ENCODE data around the gene PGD.

The PGD gene

DNA sequence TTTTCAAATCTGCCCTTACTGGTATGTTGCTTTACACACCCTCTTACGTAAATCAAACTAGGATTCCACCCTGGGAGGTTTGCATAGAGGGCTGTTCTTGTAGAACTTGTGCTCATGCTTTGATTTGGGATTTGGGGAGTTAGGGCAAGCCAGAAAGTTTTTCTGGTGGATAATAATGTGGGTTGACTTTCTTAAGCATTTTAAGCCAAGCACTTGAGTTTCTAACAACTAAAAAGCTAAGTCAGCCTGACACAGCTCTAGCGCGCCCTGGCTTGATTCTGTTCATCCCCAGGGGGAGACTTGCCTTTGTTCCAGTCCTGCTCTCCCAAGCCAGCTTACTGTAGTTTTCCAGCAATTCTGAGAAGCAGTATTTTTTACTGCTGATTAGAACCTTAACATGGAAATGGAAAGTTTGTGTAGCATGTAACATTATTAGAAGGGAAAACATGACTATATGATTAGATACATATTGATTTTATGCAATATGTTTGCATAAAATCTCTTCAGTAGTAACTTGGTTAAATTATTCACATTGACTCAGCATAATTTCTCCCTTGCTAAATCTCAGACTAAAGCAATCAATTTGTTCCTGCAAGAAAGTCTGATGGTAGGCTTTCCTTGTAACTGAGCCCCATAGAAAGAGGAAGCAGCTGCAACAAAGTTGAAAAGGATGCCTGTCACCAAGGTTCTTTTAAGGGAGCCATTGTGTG lies 11.0 kb upstream of the PGD start:
- Histone ChIP-seq H3K9me3 (no peaks in the 10 kb centered on the region), H3K4me1 (peaks cover 0 to 13% (median 9%) of the 10 kb centered on the region in 4 donors), H3K36me3 (no peaks in the 10 kb centered on the region), H3K27me3 (no peaks in the 10 kb centered on the region), H3K27ac (peak overlapping the region; percentile 16 to 63), H3K4me3 (peak overlapping the region in 1 of 2 donors; percentile 17)
- intact Hi-C loops (cut with DNase I; ENCODE audit: low total_unique reads) = no loop called here
- TF ChIP-seq, protein P1, sequence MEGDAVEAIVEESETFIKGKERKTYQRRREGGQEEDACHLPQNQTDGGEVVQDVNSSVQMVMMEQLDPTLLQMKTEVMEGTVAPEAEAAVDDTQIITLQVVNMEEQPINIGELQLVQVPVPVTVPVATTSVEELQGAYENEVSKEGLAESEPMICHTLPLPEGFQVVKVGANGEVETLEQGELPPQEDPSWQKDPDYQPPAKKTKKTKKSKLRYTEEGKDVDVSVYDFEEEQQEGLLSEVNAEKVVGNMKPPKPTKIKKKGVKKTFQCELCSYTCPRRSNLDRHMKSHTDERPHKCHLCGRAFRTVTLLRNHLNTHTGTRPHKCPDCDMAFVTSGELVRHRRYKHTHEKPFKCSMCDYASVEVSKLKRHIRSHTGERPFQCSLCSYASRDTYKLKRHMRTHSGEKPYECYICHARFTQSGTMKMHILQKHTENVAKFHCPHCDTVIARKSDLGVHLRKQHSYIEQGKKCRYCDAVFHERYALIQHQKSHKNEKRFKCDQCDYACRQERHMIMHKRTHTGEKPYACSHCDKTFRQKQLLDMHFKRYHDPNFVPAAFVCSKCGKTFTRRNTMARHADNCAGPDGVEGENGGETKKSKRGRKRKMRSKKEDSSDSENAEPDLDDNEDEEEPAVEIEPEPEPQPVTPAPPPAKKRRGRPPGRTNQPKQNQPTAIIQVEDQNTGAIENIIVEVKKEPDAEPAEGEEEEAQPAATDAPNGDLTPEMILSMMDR (IDR thresholded peaks at IDR 0.05) = no peak
- peak; percentile 34 to 70 for DNase-seq

- Histone ChIP-seq H3K27me3 (no peaks in the 10 kb centered on the region), H3K36me3 (no peaks in the 10 kb centered on the region), H3K4me3 (no peak overlapping the region), H3K27ac (peak overlapping the region in 1 of 2 donors; percentile 63), H3K9me3 (no peaks in the 10 kb centered on the region), H3K4me1 (peaks cover 0 to 13% (median 9%) of the 10 kb centered on the region in 4 donors)
- TF ChIP-seq, protein P1 (IDR thresholded peaks at IDR 0.05) = no peak
- intact Hi-C loops (cut with DNase I; ENCODE audit: low total_unique reads) = no loop called here
- no peak for DNase-seq
Measured at GRCh38 chr1:10388387-10388715, 10.5 kb upstream of the PGD start.

DNA sequence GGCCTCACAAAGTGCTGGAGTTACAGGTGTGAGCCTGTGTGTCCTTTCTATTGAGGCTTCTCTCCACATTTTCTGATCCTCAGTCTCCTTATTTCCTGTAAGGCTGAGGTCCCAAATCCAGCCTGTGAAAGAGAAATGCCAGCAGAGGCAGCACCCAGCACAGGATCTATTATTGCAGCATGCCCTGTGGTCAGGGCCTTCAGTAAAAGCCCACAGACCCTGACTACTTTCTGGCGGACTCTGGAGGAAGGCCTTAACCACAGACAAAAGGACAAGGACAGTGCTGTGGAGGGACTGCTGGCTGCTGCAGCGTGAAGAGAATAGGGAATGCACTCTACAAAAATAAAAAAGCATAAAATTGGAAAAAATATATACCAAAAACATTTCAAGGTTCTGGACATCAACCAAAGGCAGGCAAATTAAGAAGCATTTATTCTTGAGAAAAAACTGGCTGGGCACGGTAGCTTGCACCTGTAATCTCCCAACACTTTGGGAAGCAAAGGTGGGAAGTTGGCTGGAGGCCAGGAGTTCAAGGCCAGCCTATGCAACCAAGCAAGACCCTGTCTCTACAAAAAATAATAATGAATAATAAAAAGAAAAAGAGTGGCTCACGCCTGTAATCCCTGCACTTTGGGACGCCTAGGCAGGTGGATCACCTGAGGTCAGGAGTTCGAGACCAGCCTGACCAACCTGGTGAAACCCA lies 9.4 kb upstream of the PGD start:
- TF ChIP-seq, protein P1 (IDR thresholded peaks at IDR 0.05) = no peak
- no peak overlapping the region for H3K27ac ChIP-seq

GRCh38 chr1:10396870-10397269 lies 2.0 kb upstream of the PGD start:
- Histone ChIP-seq H3K4me1 (peaks cover 0 to 15% (median 11%) of the 10 kb centered on the region in 4 donors), H3K27me3 (no peaks in the 10 kb centered on the region), H3K9me3 (no peaks in the 10 kb centered on the region), H3K4me3 (no peak overlapping the region), H3K27ac (no peak overlapping the region), H3K36me3 (no peaks in the 10 kb centered on the region)
- intact Hi-C loops (cut with DNase I; ENCODE audit: low total_unique reads) = no loop called here
- DNase-seq = no peak
- TF ChIP-seq, protein P1 (IDR thresholded peaks at IDR 0.05) = no peak

More for the DNA sequence above, 9.4 kb upstream of the PGD start:
- Histone ChIP-seq H3K36me3 (no peaks in the 10 kb centered on the region), H3K27me3 (no peaks in the 10 kb centered on the region), H3K4me3 (no peak overlapping the region), H3K4me1 (peaks cover 0 to 13% (median 9%) of the 10 kb centered on the region in 4 donors), H3K9me3 (no peaks in the 10 kb centered on the region)
- intact Hi-C loops (cut with DNase I; ENCODE audit: low total_unique reads) = no loop called here
- DNase-seq = no peak

DNA sequence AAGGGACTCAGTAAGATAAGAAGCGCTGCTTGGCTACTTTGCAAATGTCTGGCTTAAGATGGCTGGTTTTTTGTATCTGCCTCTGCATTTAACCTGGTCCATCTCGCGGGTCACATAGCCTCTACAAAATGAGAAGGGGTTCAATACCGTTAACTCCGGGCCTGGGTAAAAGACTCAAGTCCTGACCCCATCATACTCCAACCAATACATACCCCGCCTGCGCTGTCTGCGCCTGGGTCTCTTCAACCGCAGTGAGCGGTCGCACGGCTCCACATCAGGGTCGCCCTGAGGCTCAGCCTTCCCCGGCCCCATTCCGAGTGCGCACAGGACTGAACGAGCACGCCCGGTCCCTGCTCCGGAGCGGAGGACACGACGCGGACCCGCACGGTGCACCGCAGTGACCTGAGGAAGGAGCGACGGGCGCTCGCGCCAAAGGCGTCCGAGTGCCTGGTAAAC lies 558 bp upstream of the PGD start:
- Histone ChIP-seq H3K4me1 (peaks cover 0 to 15% (median 11%) of the 10 kb centered on the region in 4 donors), H3K27me3 (no peaks in the 10 kb centered on the region), H3K36me3 (peaks cover 4 to 7% (median 7%) of the 10 kb centered on the region in 3 donors), H3K4me3 (peak overlapping the region; percentile 83 to 92), H3K27ac (peak overlapping the region; percentile 81 to 88), H3K9me3 (no peaks in the 10 kb centered on the region)
- DNase-seq = no peak
- intact Hi-C loops (cut with DNase I; ENCODE audit: low total_unique reads) = no loop called here
- TF ChIP-seq, protein P1 (IDR thresholded peaks at IDR 0.05) = no peak

Measured in tibial artery (tissue), 4 donors.